Ishikawa (cell line): ENCODE data around the gene KATNB1.

Experiments
- CEBPB ChIP-seq: IDR thresholded peaks from 2 replicates; pipeline ENCODE4 v1.6.1; 2012
- CREB1 ChIP-seq: IDR thresholded peaks from 2 replicates; pipeline ENCODE4 v1.6.1; 2012; ENCODE audit warnings: low read depth
- EGR1 ChIP-seq: IDR thresholded peaks from 2 replicates; pipeline ENCODE4 v1.6.1; 2012
- EP300 ChIP-seq: IDR thresholded peaks from 2 replicates; pipeline ENCODE4 v1.6.1; 2012; ENCODE audit warnings: borderline replicate concordance
- RAD21 ChIP-seq: IDR thresholded peaks from 2 replicates; pipeline ENCODE4 v1.6.1; 2012; ENCODE audit warnings: low read depth
- REST ChIP-seq: IDR thresholded peaks from 2 replicates; pipeline ENCODE4 v1.6.1; 2012; ENCODE audit warnings: low read depth, mild to moderate bottlenecking
- TAF1 ChIP-seq: IDR thresholded peaks from 2 replicates; pipeline ENCODE4 v1.6.1; 2012; ENCODE audit warnings: low read depth, mild to moderate bottlenecking
- TCF12 ChIP-seq: IDR thresholded peaks from 2 replicates; pipeline ENCODE4 v1.6.1; 2012; ENCODE audit warnings: low read depth
- TEAD4 ChIP-seq: IDR thresholded peaks from 2 replicates; pipeline ENCODE4 v1.6.1; 2012
- USF1 ChIP-seq: IDR thresholded peaks from 2 replicates; pipeline ENCODE4 v1.6.1; 2012
- YY1 ChIP-seq: IDR thresholded peaks from 2 replicates; pipeline ENCODE4 v1.6.1; 2012; ENCODE audit warnings: low read depth
- ZBTB7A ChIP-seq: IDR thresholded peaks from 2 replicates; pipeline ENCODE4 v1.6.1; 2012; ENCODE audit warnings: low read depth

GRCh38 chr16:57728336-57729181 lies 7.0 kb upstream of the KATNB1 start:
- TF ChIP-seq TEAD4 (no peak), TAF1 (no peak), EP300 (no peak), EGR1 (no peak), ZBTB7A (no peak), RAD21 (no peak), CREB1 (no peak), CEBPB (no peak), YY1 (no peak), TCF12 (no peak), REST (no peak), USF1 (no peak)
